ENCODE results near the gene PTPN20. TPM values are rescaled to one million over a fixed set of nuclear protein-coding genes. Genes with fewer than 3 reads are reported as not detected.

PTPN20 gene
- total and polyA plus RNA-seq, 2 of the 8 experiments (the other 6 are each of a cell fraction or from before 2014, with no cell fraction given): not detected

GRCh38 chr10:47034441-47035051 is 123.3 kb downstream of the PTPN20 start:
- Histone ChIP-seq H3K18ac (ENCODE audit: extremely low read depth, low read length) (no peak overlapping the region), H3K23ac (ENCODE audit: insufficient read length) (no peak overlapping the region), H3K4ac (replicated peaks; ENCODE audit: insufficient read length, low read depth, low read length) (no peak overlapping the region), H2BK5ac (ENCODE audit: low read depth, low read length) (no peak overlapping the region), H4K5ac (ENCODE audit: insufficient read length, low read depth, low read length) (no peak overlapping the region), H3K27ac (ENCODE audit: low read depth, low read length) (no peak overlapping the region), H2AK5ac (ENCODE audit: low read depth, low read length) (no peak overlapping the region), H2BK12ac (ENCODE audit: low read depth, low read length) (no peak overlapping the region), H3K14ac (ENCODE audit: insufficient read length) (no peak overlapping the region), H2BK20ac (ENCODE audit: low read length) (no peak overlapping the region), H3K4me3 (ENCODE audit: extremely low read depth in 1 of 4, insufficient read depth in 2 of 4, low read depth in 3 of 4, low read length in 4 of 4) (no peak overlapping the region), H3K56ac (replicated peaks; ENCODE audit: insufficient read length, low read depth, low read length) (no peak overlapping the region), H3K9me3 (ENCODE audit: insufficient read depth in 2 of 2, low read depth in 1 of 2, low read length in 1 of 2) (no peaks in the 10 kb centered on the region), H4K8ac (ENCODE audit: extremely low read depth, insufficient read depth, low read length) (no peak overlapping the region), H3K4me1 (replicated peaks in 1 of 4; ENCODE audit: control insufficient read depth in 3 of 4, insufficient read depth in 4 of 4, low read length in 3 of 4) (no peaks in the 10 kb centered on the region), H4K91ac (replicated peaks; ENCODE audit: insufficient read length, low read length) (no peak overlapping the region), H3K4me2 (ENCODE audit: insufficient read depth in 1 of 2, low read depth in 2 of 2, low read length in 2 of 2) (no peak overlapping the region), H2BK15ac (ENCODE audit: low read length) (no peak overlapping the region), H3K36me3 (ENCODE audit: control insufficient read depth in 2 of 4, insufficient read depth in 4 of 4, low read length in 3 of 4) (no peaks in the 10 kb centered on the region), H2BK120ac (replicated peaks; ENCODE audit: low read depth, low read length) (no peak overlapping the region), H3K79me2 (ENCODE audit: control insufficient read depth in 1 of 2, insufficient read depth in 2 of 2, low read length in 2 of 2) (no peaks in the 10 kb centered on the region), H3K23me2 (ENCODE audit: low read depth, low read length) (no peaks in the 10 kb centered on the region), H3K79me1 (ENCODE audit: low read depth, low read length) (no peaks in the 10 kb centered on the region), H3K9ac (replicated peaks in 1 of 4; ENCODE audit: extremely low read depth in 1 of 4, low read depth in 3 of 4, low read length in 3 of 4) (no peak overlapping the region), H2AFZ (ENCODE audit: low read length) (no peak overlapping the region), H3K27me3 (replicated peaks in 1 of 4; ENCODE audit: control insufficient read depth in 3 of 4, extremely low read depth in 1 of 4, insufficient read depth in 3 of 4, low read length in 3 of 4) (no peaks in the 10 kb centered on the region), H4K20me1 (replicated peaks in 1 of 2; ENCODE audit: control insufficient read depth in 1 of 2, insufficient read depth in 2 of 2, low read length in 2 of 2) (no peaks in the 10 kb centered on the region)
- DNase-seq (ENCODE audit: low read depth in 1 of 2, low spot score in 2 of 2): no peak
- FAIRE-seq: no peak
- ChIA-PET CTCF (ENCODE audit: partially characterized antibody) (interaction anchor here (0.9 to 13.8 kb wide), 8 partner anchors 9 to 306 kb away, joined by 3 to 180 read pairs (median 12); no protein-coding TSS in a partner anchor), POLR2A (ENCODE audit: partially characterized antibody) (no interaction called here)
- WGBS, 2 experiments (ENCODE audit: extremely low coverage in 1 of 2, insufficient coverage in 1 of 2, insufficient read length in 1 of 2, insufficient replicate concordance in 2 of 2, low coverage in 1 of 2, low lambda C conversion rate in 2 of 2, missing lambda C conversion rate in 1 of 2): 83% methylated on average over 9 of the region's 9 CpGs; no CpG with 5 or more reads in 1 of the 2 experiments
- TF ChIP-seq SIN3A (conservative IDR thresholded peaks at IDR 0.05 in 1 of 2, IDR thresholded peaks at IDR 0.05 in 1 of 2; ENCODE audit: low read depth in 1 of 2, low read length in 2 of 2) (no peak), GTF2F1 (IDR thresholded peaks at IDR 0.05; ENCODE audit: borderline replicate concordance, low read depth, low read length) (no peak), KDM1A (IDR thresholded peaks at IDR 0.05; ENCODE audit: borderline replicate concordance, low read length) (no peak), ZNF274 (IDR thresholded peaks at IDR 0.05; ENCODE audit: borderline replicate concordance, extremely low read depth, low read length) (no peak), TAF7 (optimal IDR thresholded peaks at IDR 0.05; ENCODE audit: borderline replicate concordance, low read depth, low read length) (no peak), SP2 (IDR thresholded peaks at IDR 0.05; ENCODE audit: low read length) (no peak), HDAC2 (IDR thresholded peaks at IDR 0.05; ENCODE audit: borderline replicate concordance in 1 of 2, low read depth in 2 of 2, low read length in 2 of 2) (no peak), POU5F1 (IDR thresholded peaks at IDR 0.05; ENCODE audit: low read depth, low read length) (no peak), POLR2AphosphoS5 (IDR thresholded peaks at IDR 0.05; ENCODE audit: low read depth, low read length) (no peak), TBP (IDR thresholded peaks at IDR 0.05; ENCODE audit: low read depth, low read length) (no peak), KDM4A (IDR thresholded peaks at IDR 0.05; ENCODE audit: low read depth, low read length, severe bottlenecking) (no peak), KDM5A (IDR thresholded peaks at IDR 0.05; ENCODE audit: low read length) (no peak), CHD2 (IDR thresholded peaks at IDR 0.05; ENCODE audit: low read length) (no peak), ASH2L (IDR thresholded peaks at IDR 0.05; ENCODE audit: low read length) (no peak)
